ENCODE data around the gene PRKAG2. TPM values are rescaled to one million over a fixed set of nuclear protein-coding genes. Genes with fewer than 3 reads are reported as not detected.

The PRKAG2 gene
- total and polyA plus RNA-seq, 2 of the 13 experiments (the other 11 are each of a cell fraction or from before 2014, with no cell fraction given), result 0.90 to 1.3 TPM

- ChIA-PET POLR2A (no interaction called here), CTCF (ENCODE audit: low intra/inter-chr PET ratio, low total read pairs) (no interaction called here)
- Histone ChIP-seq H3K4me2 (ENCODE audit: low read depth, low read length) (no peak overlapping the region), H3K27ac (ENCODE audit: extremely low read length, insufficient read depth, low read length) (no peak overlapping the region), H3K4me3 (replicated peaks in 1 of 3; ENCODE audit: insufficient read depth in 1 of 3, low read depth in 2 of 3, low read length in 3 of 3) (no peak overlapping the region), H3K4me1 (ENCODE audit: insufficient read depth, low read length) (no peaks in the 10 kb centered on the region), H3K27me3 (ENCODE audit: control insufficient read depth in 1 of 2, insufficient read depth in 2 of 2, low read length in 2 of 2) (peaks cover 0 to 3% of the 10 kb centered on the region in 2 experiments; a peak in 2 of 5 replicates), H4K20me1 (ENCODE audit: insufficient read depth, low read length) (no peaks in the 10 kb centered on the region; the same call in 1 of the 2 replicates), H3K79me2 (ENCODE audit: insufficient read depth, low read length) (no peaks in the 10 kb centered on the region), H2AFZ (ENCODE audit: low read length) (no peak overlapping the region), H3K9ac (ENCODE audit: insufficient read depth, low read depth, low read length) (no peak overlapping the region), H3K9me3 (ENCODE audit: low read length) (no peaks in the 10 kb centered on the region), H3K36me3 (replicated peaks in 1 of 2; ENCODE audit: control insufficient read depth in 1 of 2, insufficient read depth in 2 of 2, low read length in 2 of 2) (no peaks in the 10 kb centered on the region)
- in situ Hi-C loops (cut with HindIII; ENCODE audit: extremely low pct_ligation_motif_present, low pct_unique_long_range_greater_than_20kb), result no loop called here
- intact Hi-C loops (cut with micrococcal nuclease; ENCODE audit: unreplicated experiment), result no loop called here
- FAIRE-seq (no peak), ATAC-seq (no peak), DNase-seq (ENCODE audit: low spot score) (no peak)
- 66% methylated on average over 6 of the region's 6 CpGs for WGBS (ENCODE audit: low lambda C conversion rate)
- no TSS peak for BruUV-seq (replicated peaks)
- TF ChIP-seq SRF (IDR thresholded peaks at IDR 0.05; ENCODE audit: low read depth, low read length), result no peak
Measured at GRCh38 chr7:151864561-151864960, 12.4 kb downstream of the PRKAG2 start.

GRCh38 chr7:151864081-151864480 is 12.8 kb downstream of the PRKAG2 start:
- no TSS peak for BruUV-seq (replicated peaks)
- Histone ChIP-seq H3K27me3 (ENCODE audit: control insufficient read depth in 1 of 2, insufficient read depth in 2 of 2, low read length in 2 of 2) (peaks cover 0 to under 1% of the 10 kb centered on the region in 2 experiments; a peak in 1 of 5 replicates), H3K9ac (ENCODE audit: insufficient read depth, low read depth, low read length) (no peak overlapping the region), H3K4me1 (ENCODE audit: insufficient read depth, low read length) (no peaks in the 10 kb centered on the region), H2AFZ (ENCODE audit: low read length) (no peak overlapping the region), H3K9me3 (ENCODE audit: low read length) (no peaks in the 10 kb centered on the region), H3K36me3 (replicated peaks in 1 of 2; ENCODE audit: control insufficient read depth in 1 of 2, insufficient read depth in 2 of 2, low read length in 2 of 2) (no peaks in the 10 kb centered on the region), H3K27ac (ENCODE audit: extremely low read length, insufficient read depth, low read length) (no peak overlapping the region), H3K4me3 (replicated peaks in 1 of 3; ENCODE audit: insufficient read depth in 1 of 3, low read depth in 2 of 3, low read length in 3 of 3) (no peak overlapping the region), H3K79me2 (ENCODE audit: insufficient read depth, low read length) (no peaks in the 10 kb centered on the region), H4K20me1 (ENCODE audit: insufficient read depth, low read length) (no peaks in the 10 kb centered on the region; the same call in 1 of the 2 replicates), H3K4me2 (ENCODE audit: low read depth, low read length) (no peak overlapping the region)
- 61% methylated on average over 10 of the region's 10 CpGs for WGBS (ENCODE audit: low lambda C conversion rate)
- ChIA-PET POLR2A (no interaction called here), CTCF (ENCODE audit: low intra/inter-chr PET ratio, low total read pairs) (interaction anchor here (0.8 kb wide), 1 partner anchor 282 kb away, joined by 3 read pairs; no protein-coding TSS in a partner anchor)
- FAIRE-seq, result no peak
- TF ChIP-seq HNF4G (IDR thresholded peaks at IDR 0.05; ENCODE audit: borderline replicate concordance, low read depth, low read length), result no peak
- no peak for TF ChIP-seq HNF4G (CRISPR knock-in tag; IDR thresholded peaks at IDR 0.05; ENCODE audit: borderline replicate concordance, low read depth)
- TF ChIP-seq ZFP36L2 (CRISPR knock-in tag; IDR thresholded peaks at IDR 0.05), result no peak
- TF ChIP-seq PPARG (CRISPR knock-in tag; conservative IDR thresholded peaks at IDR 0.05), result no peak
- no peak for TF ChIP-seq HNRNPH1 (optimal IDR thresholded peaks at IDR 0.05; ENCODE audit: low read depth, low read length)
- no peak for DNase-seq (ENCODE audit: low spot score)
- ATAC-seq, result peak; percentile 51
- intact Hi-C loops (cut with micrococcal nuclease; ENCODE audit: unreplicated experiment), result no loop called here
- in situ Hi-C loops (cut with HindIII; ENCODE audit: extremely low pct_ligation_motif_present, low pct_unique_long_range_greater_than_20kb), result no loop called here
